ENCODE measurements around the gene PACS1. TPM values are rescaled to one million over a fixed set of nuclear protein-coding genes. Genes with fewer than 3 reads are reported as not detected.

PACS1 gene
- total RNA-seq, 1 experiment from 2014 or later, result 41.1 TPM

GRCh38 chr11:66287889-66288670 lies 218.0 kb downstream of the PACS1 start:
- H4K20me1 ChIP-seq (ENCODE audit: insufficient read depth), result no peaks in the 10 kb centered on the region
- ChIA-PET RAD21 (ENCODE audit: low non-redundant PET in 1 of 2, low total read pairs in 2 of 2, uncharacterized antibody in 2 of 2, unreplicated experiment in 2 of 2) (no interaction called here), CTCF (interaction anchor here (1.3 to 3.4 kb wide), 3 partner anchors 10 to 66 kb away, joined by 4 to 25 read pairs (median 5); no protein-coding TSS in a partner anchor), POLR2A (interaction anchor here (0.8 to 2.7 kb wide), 3 partner anchors 18 to 57 kb away, joined by 5 to 18 read pairs (median 6); partner anchors contain the start of gene BRMS1)
- peaks cover 19% of the 10 kb centered on the region for H3K79me2 ChIP-seq (ENCODE audit: insufficient read depth, low read length)
- intact Hi-C loops (cut with micrococcal nuclease), result no loop called here
- H3K9me3 ChIP-seq (ENCODE audit: control insufficient read depth in 1 of 2, insufficient read depth in 1 of 2, low read depth in 1 of 2, low read length in 2 of 2), result no peaks in the 10 kb centered on the region
- H3K9me2 ChIP-seq (ENCODE audit: insufficient read depth), result no peaks in the 10 kb centered on the region
- no peaks in the 10 kb centered on the region for H3K36me3 ChIP-seq (ENCODE audit: control insufficient read depth in 1 of 2, insufficient read depth in 2 of 2, low read length in 2 of 2)
- H3K4me3 ChIP-seq (replicated peaks in 1 of 2; ENCODE audit: low read depth in 1 of 2, low read length in 2 of 2), result peak overlapping the region; percentile 71 to 96
- H3K27me3 ChIP-seq (ENCODE audit: insufficient read depth, low read length), result no peaks in the 10 kb centered on the region
- ATAC-seq (no peak), DNase-seq (ENCODE audit: low read depth, low spot score) (no peak)
- TF ChIP-seq, protein P1, sequence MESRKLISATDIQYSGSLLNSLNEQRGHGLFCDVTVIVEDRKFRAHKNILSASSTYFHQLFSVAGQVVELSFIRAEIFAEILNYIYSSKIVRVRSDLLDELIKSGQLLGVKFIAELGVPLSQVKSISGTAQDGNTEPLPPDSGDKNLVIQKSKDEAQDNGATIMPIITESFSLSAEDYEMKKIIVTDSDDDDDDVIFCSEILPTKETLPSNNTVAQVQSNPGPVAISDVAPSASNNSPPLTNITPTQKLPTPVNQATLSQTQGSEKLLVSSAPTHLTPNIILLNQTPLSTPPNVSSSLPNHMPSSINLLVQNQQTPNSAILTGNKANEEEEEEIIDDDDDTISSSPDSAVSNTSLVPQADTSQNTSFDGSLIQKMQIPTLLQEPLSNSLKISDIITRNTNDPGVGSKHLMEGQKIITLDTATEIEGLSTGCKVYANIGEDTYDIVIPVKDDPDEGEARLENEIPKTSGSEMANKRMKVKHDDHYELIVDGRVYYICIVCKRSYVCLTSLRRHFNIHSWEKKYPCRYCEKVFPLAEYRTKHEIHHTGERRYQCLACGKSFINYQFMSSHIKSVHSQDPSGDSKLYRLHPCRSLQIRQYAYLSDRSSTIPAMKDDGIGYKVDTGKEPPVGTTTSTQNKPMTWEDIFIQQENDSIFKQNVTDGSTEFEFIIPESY (IDR thresholded peaks at IDR 0.05; ENCODE audit: extremely low read depth, insufficient replicate concordance, low read length), result no peak
- TF ChIP-seq CTCF (IDR thresholded peaks at IDR 0.05 in 2 of 3, conservative IDR thresholded peaks at IDR 0.05 in 1 of 3; ENCODE audit: borderline replicate concordance in 1 of 3, insufficient read depth in 1 of 3, low read depth in 2 of 3, low read length in 2 of 3), result no peak
- TF ChIP-seq POLR2A (IDR thresholded peaks at IDR 0.05; ENCODE audit: borderline replicate concordance, extremely low read depth, insufficient read depth, insufficient read length), result no peak
- TF ChIP-seq YY1 (IDR thresholded peaks at IDR 0.05; ENCODE audit: extremely low read depth, insufficient replicate concordance, low read depth, low read length), result no peak
- H3K4me1 ChIP-seq (ENCODE audit: control insufficient read depth in 1 of 2, insufficient read depth in 2 of 2, low read length in 2 of 2), result peaks cover 22 to 45% of the 10 kb centered on the region in 2 experiments
- H3K9ac ChIP-seq (ENCODE audit: low read length), result peak overlapping the region; percentile 93
- TSS peak; percentile 50 for BruUV-seq (replicated peaks)
- peak overlapping the region; percentile 99 for H3K4me2 ChIP-seq (ENCODE audit: low read length)
- H2AFZ ChIP-seq (ENCODE audit: low read depth, low read length, poor library complexity, severe bottlenecking), result no peak overlapping the region
- peak overlapping the region; percentile 76 for H3K27ac ChIP-seq (ENCODE audit: low read depth, low read length)

Measured in HCT116 (cell line).